Activated CD8-positive, alpha-beta memory T cell treated with anti-CD3 and anti-CD28 coated beads, Interleukin-2, amount 50 U/mL, for 1 hour (primary cell): ENCODE results near the gene NID1.
"Not testable (repeated sequence)": the region's sequence is repeated elsewhere in the genome, so short reads cannot be mapped to it uniquely, and the experiment has no call there.

Experiments used
- DNase-seq: peaks from one replicate; pipeline ENCODE4 v3.0.0-alpha.2; 2020; ENCODE audit errors: extremely low read depth

The NID1 gene

GRCh38 chr1:235997049-235997448 lies 67.8 kb downstream of the NID1 start:
- DNase-seq = no peak

GRCh38 chr1:235996048-235996785 lies 68.7 kb downstream of the NID1 start:
- DNase-seq = no peak

- DNase-seq = no peak
Measured at GRCh38 chr1:235995511-235995910, 69.4 kb downstream of the NID1 start.

GRCh38 chr1:235993652-235994051 lies 71.2 kb downstream of the NID1 start:
- DNase-seq = no peak

- DNase-seq = no peak
Measured at GRCh38 chr1:235992868-235993267, 72.0 kb downstream of the NID1 start.

GRCh38 chr1:235992346-235992745 lies 72.5 kb downstream of the NID1 start:
- no peak for DNase-seq

- no peak for DNase-seq
Measured at GRCh38 chr1:235990330-235990795, 74.5 kb downstream of the NID1 start.

- DNase-seq = no peak
Measured at GRCh38 chr1:235989105-235989504, 75.8 kb downstream of the NID1 start.

GRCh38 chr1:235986869-235987268 lies 78.0 kb downstream of the NID1 start:
- no peak for DNase-seq

- no peak for DNase-seq
Measured at GRCh38 chr1:235984041-235984825, 80.7 kb downstream of the NID1 start.

- DNase-seq = no peak
Measured at GRCh38 chr1:235980976-235981375, 83.9 kb downstream of the NID1 start.

GRCh38 chr1:235979716-235980333 lies 85.1 kb downstream of the NID1 start:
- no peak for DNase-seq

- no peak for DNase-seq
Measured at GRCh38 chr1:235979176-235979575, 85.7 kb downstream of the NID1 start.

- DNase-seq = no peak
Measured at GRCh38 chr1:235976490-235976889, 88.4 kb downstream of the NID1 start.

GRCh38 chr1:235974616-235975015 lies 90.3 kb downstream of the NID1 start:
- no peak for DNase-seq

GRCh38 chr1:235972691-235973090 lies 92.2 kb downstream of the NID1 start:
- not testable (repeated sequence) for DNase-seq

- DNase-seq = no peak
Measured at GRCh38 chr1:235972311-235972689, 92.6 kb downstream of the NID1 start.

- DNase-seq = peak; percentile 77
Measured at GRCh38 chr1:235971571-235972310, 93.1 kb downstream of the NID1 start.

GRCh38 chr1:235971020-235971419 lies 93.9 kb downstream of the NID1 start:
- DNase-seq = no peak

- DNase-seq = no peak
Measured at GRCh38 chr1:235968831-235969230, 96.1 kb downstream of the NID1 start.

GRCh38 chr1:235966134-235966533 lies 98.8 kb downstream of the NID1 start:
- not testable (repeated sequence) for DNase-seq

GRCh38 chr1:235960809-235961208 lies 104.1 kb downstream of the NID1 start:
- no peak for DNase-seq
